NCI-H2196 treated with DMSO at 0.1 percent for 48 hours (cell line): ENCODE results near the gene GRK3.
"Not testable (repeated sequence)": the region's sequence is repeated elsewhere in the genome, so short reads cannot be mapped to it uniquely, and the experiment has no call there.

Experiments used
- DNase-seq: peaks from one replicate; lab custom pipeline; 2025; ENCODE audit not compliant: unreplicated experiment; lab: John Stamatoyannopoulos, UW

GRK3 gene

GRCh38 chr22:25548866-25549464 is 15.5 kb upstream of the GRK3 start:
- no peak for DNase-seq

GRCh38 chr22:25551396-25551795 is 13.1 kb upstream of the GRK3 start:
- no peak for DNase-seq

DNA sequence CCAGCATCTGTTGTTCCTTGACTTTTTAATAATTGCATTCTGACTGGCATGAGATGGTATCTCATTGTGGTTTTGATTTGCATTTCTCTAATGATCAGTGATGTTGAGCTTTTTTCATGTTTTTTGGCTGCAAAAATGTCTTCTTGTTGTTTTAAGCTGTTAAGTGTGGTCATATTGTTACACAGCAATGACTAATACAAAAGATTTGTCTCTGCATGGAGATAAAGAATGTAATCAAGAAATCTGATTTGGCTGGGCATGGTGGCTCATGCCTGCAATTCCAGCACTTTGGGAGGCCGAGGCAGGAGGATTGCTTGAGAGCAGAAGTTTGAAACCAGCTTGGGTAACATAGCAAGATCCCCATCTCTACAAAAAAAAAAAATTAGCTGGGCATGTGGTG is 12.1 kb upstream of the GRK3 start:
- DNase-seq: not testable (repeated sequence)

GRCh38 chr22:25553131-25553530 is 11.3 kb upstream of the GRK3 start:
- no peak for DNase-seq

DNA sequence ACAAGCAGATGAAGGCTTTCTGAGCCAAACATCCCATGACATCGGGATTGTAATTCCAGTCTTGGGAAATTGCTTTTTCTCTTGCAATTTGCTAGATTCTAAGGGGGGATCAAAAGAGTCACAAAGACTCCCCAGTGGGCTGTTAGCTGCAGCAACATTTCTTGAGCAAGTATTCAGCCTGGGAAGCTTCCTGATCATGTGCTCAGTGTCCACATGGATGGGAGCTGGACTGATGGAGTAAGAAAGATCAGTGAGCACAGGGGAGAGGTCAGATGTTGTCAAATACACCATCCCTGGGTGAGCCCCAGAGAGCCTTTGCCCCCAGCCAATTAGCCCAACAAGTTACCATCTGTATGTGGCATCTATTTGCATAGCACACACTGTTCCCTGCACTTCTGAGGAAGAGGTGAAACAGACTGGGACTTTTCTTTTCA is 10.2 kb upstream of the GRK3 start:
- no peak for DNase-seq

DNA sequence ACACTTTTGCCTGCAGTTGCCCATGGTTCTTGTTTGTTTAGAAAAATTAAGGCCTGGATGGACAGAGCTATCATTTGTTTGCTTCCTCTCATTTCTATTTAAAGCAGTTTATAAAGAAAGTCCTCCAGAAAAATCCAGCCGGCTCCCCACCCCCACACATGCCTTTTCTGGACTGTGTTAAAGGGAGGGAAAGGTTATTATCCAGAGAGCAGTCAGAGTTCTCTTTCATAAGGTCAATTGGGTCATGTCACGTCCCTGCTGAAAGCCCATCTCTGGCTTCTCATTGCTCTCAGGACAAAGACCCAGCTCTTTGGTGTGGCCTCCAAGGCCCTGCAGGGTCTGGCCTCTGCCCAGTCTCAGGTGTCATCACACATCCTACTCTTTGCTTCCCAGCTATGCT is 9.8 kb upstream of the GRK3 start:
- DNase-seq: no peak

DNA sequence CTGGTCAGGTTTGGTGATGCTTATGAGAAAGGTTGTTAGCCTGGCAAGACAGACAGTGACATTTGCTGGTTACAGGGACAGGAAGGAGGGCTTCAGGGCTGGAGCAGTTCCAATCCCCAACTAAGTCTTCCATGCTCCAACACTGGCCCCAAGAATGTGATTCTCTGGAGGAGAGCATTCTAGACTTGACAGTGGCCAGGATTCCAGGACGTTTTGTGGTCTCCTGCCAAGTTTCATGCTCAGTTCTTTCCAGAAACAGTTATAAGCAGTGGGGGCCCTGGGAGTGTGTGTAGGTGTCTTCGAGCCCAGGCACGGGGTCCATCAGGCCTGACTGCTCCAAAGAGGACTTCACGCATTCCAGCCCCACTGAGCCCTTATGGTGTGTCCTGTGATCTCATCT is 8.9 kb upstream of the GRK3 start:
- DNase-seq: no peak

DNA sequence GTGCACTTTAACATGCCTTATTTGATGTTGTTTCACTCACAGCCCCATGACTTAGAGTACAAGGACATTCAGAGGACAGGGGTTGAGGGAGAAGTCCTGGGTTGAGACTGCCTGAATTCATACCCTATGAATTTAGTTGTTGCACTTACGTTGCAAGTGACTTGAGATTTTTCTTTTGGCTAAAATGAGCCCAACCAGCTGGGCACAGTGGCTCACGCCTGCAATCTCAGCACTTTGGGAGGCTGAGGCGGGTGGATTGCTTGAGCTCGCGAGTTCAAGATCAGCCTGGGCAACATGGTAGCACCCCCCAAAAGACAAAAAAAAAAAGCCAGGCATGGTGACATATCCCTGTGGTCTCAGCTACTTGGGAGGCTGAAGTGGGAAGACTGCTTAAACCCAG is 7.3 kb upstream of the GRK3 start:
- DNase-seq: no peak

- no peak for DNase-seq
Observed at GRCh38 chr22:25558341-25558740, 6.1 kb upstream of the GRK3 start.

- DNase-seq: not testable (repeated sequence)
Observed at GRCh38 chr22:25559910-25560309, 4.6 kb upstream of the GRK3 start.

DNA sequence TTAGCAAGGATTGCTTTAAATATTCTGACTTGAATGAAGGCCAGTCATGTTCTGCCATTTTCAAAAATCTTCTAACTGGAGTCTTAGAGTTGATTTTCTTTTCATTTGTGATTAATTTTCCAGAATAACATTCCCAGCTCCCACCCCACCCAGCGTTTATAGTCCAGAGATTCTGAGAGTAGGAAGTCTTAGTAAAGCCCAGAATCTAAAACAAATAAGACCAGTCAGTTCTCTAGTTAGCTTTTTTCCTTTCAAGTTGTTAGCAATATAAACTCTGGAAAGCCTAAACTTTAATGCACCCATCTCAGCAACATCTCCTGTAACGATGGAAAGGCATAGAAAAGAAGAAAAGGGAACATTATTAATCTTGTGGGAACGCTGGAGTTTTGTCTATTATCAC is 3.3 kb upstream of the GRK3 start:
- not testable (repeated sequence) for DNase-seq

- DNase-seq: not testable (repeated sequence)
Observed at GRCh38 chr22:25561927-25562326, 2.5 kb upstream of the GRK3 start.

- DNase-seq: not testable (repeated sequence)
Observed at GRCh38 chr22:25562966-25563760, 1.3 kb upstream of the GRK3 start.

DNA sequence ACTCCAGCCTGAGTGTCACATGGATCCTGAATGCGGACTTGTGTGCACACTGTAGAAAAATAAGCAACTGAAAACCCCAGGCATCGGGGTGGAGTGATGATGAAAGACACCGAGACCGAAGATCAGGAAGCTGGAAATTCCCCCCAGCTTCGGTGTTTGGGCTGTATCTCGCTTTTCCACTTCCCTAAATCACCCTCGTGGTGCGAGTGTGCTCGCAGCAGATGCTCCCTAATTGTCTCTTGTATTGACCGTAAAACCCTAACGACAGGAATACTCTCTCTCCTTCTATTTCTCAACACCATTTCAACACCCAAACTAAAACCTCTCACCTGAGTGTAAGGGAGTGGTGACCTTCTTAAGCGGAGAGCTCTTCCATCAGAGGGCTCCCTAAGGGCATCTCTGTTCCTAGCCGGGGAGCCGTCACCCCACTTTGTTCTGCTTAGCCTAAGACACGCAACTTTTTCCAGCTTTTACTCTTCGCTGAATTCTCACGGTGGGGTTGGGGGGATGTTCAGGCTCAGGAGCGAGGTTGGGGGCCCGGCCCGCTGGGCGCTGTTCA is 635 bp upstream of the GRK3 start:
- DNase-seq: no peak

GRCh38 chr22:25564979-25565677 is 653 bp downstream of the GRK3 start:
- DNase-seq: no peak

GRCh38 chr22:25566186-25566897 is 1.9 kb downstream of the GRK3 start:
- DNase-seq: no peak

- no peak for DNase-seq
Observed at GRCh38 chr22:25566898-25567235, 2.4 kb downstream of the GRK3 start.

DNA sequence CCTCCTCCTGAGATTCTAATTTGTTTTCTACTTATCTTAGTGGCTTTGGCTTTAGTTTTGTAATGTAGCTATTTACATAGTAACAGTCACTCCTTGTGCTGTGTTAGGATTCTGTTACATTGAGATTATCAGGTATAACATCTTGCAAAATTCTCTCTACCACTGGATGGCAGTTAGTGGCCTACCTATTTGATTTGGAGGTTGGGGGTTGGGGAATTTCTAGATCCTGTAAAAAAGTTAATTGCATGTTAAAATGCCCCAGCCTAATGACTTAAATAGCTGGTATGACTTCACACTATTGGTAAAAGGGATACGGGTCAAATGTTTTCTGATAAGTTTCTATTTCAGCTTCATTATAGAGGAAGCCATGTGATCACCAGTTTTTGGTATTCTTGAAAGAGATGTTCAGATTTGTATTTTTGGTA is 2.8 kb downstream of the GRK3 start:
- no peak for DNase-seq

GRCh38 chr22:25568066-25568465 is 3.6 kb downstream of the GRK3 start:
- DNase-seq: not testable (repeated sequence)

DNA sequence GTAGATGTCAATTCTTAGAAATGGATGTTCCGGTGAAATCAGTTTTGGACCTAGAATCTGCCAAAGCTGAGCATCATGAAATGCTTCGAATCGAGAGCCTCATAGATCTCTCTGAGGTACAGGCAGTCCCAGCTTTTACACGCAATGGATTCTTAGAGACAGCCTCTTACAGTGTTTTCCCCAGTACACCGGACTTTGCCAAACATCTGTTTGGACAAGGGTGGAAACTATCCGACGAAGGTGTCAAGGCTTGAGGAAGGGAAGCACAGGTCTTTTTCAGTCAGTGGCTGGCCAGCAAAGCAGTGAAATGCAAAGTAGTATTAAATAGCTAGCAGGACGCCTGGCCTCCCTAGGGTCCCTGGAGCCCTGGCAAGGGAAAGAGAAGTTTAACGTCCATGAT is 4.9 kb downstream of the GRK3 start:
- no peak for DNase-seq

DNA sequence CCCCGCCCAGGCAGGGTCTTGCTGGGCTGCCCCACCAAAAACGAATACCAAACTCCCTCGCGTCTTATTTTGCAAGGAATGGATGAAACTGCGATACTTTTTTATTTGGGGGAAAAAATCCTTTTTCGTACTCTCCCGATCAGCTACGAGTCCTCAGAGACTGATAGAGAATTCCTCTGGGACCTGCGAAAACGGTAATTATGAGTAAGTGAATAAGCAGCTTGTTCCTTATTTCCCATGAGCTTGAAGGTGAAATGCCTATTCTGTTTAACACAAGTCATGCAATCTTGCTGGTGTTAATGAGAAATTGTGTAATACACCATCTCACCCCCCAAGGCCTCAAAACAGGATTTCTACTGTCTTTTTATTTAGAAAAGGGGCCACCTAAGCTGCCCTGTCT is 5.5 kb downstream of the GRK3 start:
- no peak for DNase-seq
